ENCODE results near the gene DAB2IP.

Gene DAB2IP

GRCh38 chr9:121763561-121764370 lies 112.3 kb downstream of the DAB2IP start:
- H3K4me3 ChIP-seq (ENCODE audit: low read depth, low read length): no peak overlapping the region
- DNase-seq (ENCODE audit: low read depth): no peak
- TF ChIP-seq CTCF (IDR thresholded peaks at IDR 0.05; ENCODE audit: insufficient read depth, low read depth, low read length, missing control alignments): no peak

- no peak for TF ChIP-seq CTCF (IDR thresholded peaks at IDR 0.05; ENCODE audit: insufficient read depth, low read depth, low read length, missing control alignments)
- H3K4me3 ChIP-seq (ENCODE audit: low read depth, low read length): no peak overlapping the region
- DNase-seq (ENCODE audit: low read depth): no peak
These were observed 112.9 kb downstream of the DAB2IP start for GRCh38 chr9:121764371-121764730.

- DNase-seq (ENCODE audit: low read depth): no peak
- TF ChIP-seq CTCF (IDR thresholded peaks at IDR 0.05; ENCODE audit: insufficient read depth, low read depth, low read length, missing control alignments): no peak
- H3K4me3 ChIP-seq (ENCODE audit: low read depth, low read length): no peak overlapping the region
These were observed 113.9 kb downstream of the DAB2IP start for GRCh38 chr9:121765021-121765950.

- TF ChIP-seq CTCF (IDR thresholded peaks at IDR 0.05; ENCODE audit: insufficient read depth, low read depth, low read length, missing control alignments): no peak
- no peak for DNase-seq (ENCODE audit: low read depth)
- H3K4me3 ChIP-seq (ENCODE audit: low read depth, low read length): no peak overlapping the region
These were observed 114.7 kb downstream of the DAB2IP start for GRCh38 chr9:121766081-121766683.

DNA sequence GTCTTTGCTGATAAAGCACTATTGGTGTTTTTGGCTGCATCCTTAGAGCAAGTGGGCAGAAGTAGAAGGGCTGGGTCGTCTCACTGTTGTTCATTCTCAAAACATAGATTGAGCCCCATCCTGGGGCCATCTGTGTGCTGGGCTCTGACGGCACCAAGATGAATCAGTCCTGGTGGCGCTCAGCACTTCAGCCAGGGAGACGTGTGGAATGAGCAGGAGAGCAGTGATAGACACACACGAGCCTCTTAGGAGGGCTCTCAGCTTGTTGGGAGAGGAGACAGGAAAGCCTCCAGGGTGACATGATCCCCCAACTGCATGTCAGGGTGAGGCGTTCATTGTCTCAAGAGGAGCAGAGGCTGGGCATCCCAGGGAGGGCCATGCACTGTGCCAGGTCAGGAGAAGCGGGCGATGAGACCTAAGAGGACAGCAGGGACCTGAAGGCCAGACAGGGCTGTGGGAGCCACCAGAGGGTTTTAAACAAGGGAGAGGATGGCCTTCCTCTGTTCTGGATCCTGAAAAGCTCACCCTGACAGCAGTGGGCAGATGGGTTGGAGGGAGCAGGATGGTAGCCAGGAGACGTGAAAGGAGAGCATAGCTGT lies 115.8 kb downstream of the DAB2IP start:
- no peak overlapping the region for H3K4me3 ChIP-seq (ENCODE audit: low read depth, low read length)
- DNase-seq (ENCODE audit: low read depth): no peak
- TF ChIP-seq CTCF (IDR thresholded peaks at IDR 0.05; ENCODE audit: insufficient read depth, low read depth, low read length, missing control alignments): no peak

DNA sequence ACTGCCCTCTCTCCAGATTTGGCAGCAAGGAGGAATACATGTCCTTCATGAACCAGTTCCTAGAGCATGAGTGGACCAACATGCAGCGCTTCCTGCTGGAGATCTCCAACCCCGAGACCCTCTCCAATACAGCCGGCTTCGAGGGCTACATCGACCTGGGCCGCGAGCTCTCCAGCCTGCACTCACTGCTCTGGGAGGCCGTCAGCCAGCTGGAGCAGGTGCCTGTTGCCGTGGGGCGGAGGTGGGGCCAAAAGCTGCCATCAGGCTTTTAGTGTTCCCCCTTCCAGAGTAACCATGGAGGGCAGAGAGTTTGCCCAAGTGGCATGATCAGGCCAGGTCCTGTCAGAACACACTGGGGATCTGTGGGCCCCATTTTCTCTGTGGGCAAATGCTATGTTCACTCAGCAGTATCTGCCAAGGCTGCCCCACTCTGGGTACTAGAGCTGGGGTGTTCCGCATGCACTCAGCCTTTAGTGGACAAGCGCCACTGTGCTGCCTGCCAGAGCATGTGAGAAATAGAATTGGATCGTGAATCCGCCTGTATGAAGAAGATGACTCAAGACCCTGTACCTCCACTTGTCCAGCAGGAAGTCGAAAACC lies 117.1 kb downstream of the DAB2IP start:
- no peak overlapping the region for H3K4me3 ChIP-seq (ENCODE audit: low read depth, low read length)
- no peak for DNase-seq (ENCODE audit: low read depth)
- no peak for TF ChIP-seq CTCF (IDR thresholded peaks at IDR 0.05; ENCODE audit: insufficient read depth, low read depth, low read length, missing control alignments)
